ENCODE results near the gene MKLN1. TPM values are rescaled to one million over a fixed set of nuclear protein-coding genes. Genes with fewer than 3 reads are reported as not detected.

Gene MKLN1
- total and polyA plus RNA-seq, 2 experiments from 2014 or later: 33.8 to 59.3 TPM

DNA sequence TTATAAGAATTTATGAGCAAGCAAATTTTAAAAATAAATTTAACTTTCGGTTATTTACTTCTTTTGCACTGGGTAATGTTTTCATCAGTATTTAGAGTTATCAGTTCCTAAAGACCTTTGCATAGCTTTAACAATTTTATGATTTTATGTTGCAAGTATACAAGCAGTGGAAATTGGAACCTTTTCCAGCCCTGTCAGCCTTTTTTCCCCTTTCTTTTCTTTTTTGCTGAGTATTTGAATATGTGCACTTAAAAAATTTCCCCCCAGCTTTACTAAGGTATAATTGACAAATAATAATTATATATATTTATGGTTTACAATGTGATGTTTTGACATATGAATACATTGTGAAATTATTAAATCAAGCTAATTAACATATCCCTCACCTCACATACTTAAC lies 62.6 kb downstream of the MKLN1 start:
- Histone ChIP-seq H3K4me2 (no peak overlapping the region), H3K9me2 (replicated peaks; ENCODE audit: insufficient read depth) (no peaks in the 10 kb centered on the region), H3K27me3 (no peaks in the 10 kb centered on the region), H3K9me3 (ENCODE audit: low read depth) (no peaks in the 10 kb centered on the region), H3K4me3 (no peak overlapping the region), H3K36me3 (replicated peaks; ENCODE audit: insufficient read depth, low read depth) (no peaks in the 10 kb centered on the region), H3K4me1 (ENCODE audit: insufficient read depth) (peaks cover 8% of the 10 kb centered on the region), H4K20me1 (ENCODE audit: insufficient read depth, poor library complexity, severe bottlenecking) (peaks cover 8% of the 10 kb centered on the region), H3K27ac (no peak overlapping the region), H3K79me2 (peaks cover 57% of the 10 kb centered on the region), H2AFZ (no peak overlapping the region)
- no peak for DNase-seq (ENCODE audit: low spot score)
- 94% methylated on average over 1 of the region's 1 CpG for WGBS (ENCODE audit: low lambda C conversion rate, missing lambda C conversion rate)
- TF ChIP-seq EZH2phosphoT487 (IDR thresholded peaks at IDR 0.05; ENCODE audit: low read depth, severe bottlenecking, unreplicated experiment) (no peak), EZH2 (IDR thresholded peaks at IDR 0.05; ENCODE audit: borderline replicate concordance) (no peak)
- TF ChIP-seq, protein P1, sequence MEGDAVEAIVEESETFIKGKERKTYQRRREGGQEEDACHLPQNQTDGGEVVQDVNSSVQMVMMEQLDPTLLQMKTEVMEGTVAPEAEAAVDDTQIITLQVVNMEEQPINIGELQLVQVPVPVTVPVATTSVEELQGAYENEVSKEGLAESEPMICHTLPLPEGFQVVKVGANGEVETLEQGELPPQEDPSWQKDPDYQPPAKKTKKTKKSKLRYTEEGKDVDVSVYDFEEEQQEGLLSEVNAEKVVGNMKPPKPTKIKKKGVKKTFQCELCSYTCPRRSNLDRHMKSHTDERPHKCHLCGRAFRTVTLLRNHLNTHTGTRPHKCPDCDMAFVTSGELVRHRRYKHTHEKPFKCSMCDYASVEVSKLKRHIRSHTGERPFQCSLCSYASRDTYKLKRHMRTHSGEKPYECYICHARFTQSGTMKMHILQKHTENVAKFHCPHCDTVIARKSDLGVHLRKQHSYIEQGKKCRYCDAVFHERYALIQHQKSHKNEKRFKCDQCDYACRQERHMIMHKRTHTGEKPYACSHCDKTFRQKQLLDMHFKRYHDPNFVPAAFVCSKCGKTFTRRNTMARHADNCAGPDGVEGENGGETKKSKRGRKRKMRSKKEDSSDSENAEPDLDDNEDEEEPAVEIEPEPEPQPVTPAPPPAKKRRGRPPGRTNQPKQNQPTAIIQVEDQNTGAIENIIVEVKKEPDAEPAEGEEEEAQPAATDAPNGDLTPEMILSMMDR (IDR thresholded peaks at IDR 0.05; ENCODE audit: poor library complexity): no peak

DNA sequence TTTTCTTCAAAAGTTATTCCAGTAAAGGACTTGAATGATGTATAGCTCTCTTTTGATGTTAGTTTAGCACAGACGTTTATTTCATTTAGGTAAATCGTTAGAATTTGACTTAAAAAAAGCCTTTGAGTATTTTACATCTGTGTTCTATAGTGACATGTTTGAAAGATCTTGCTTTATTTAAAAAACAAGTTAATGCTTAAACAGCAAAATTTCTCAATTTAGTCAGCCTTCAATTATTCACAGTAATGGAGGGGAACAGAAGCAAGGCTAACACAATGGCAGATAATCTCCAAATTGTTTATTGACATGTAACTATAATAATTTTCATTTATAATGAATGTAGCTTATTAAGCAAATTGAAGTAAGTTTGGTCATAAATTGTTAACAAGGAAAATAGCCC lies 63.5 kb downstream of the MKLN1 start:
- Histone ChIP-seq H3K9me2 (replicated peaks; ENCODE audit: insufficient read depth) (no peaks in the 10 kb centered on the region), H3K27ac (no peak overlapping the region), H2AFZ (no peak overlapping the region), H3K4me1 (ENCODE audit: insufficient read depth) (peaks cover 8% of the 10 kb centered on the region), H3K36me3 (replicated peaks; ENCODE audit: insufficient read depth, low read depth) (no peaks in the 10 kb centered on the region), H3K9me3 (ENCODE audit: low read depth) (no peaks in the 10 kb centered on the region), H3K4me3 (no peak overlapping the region), H4K20me1 (ENCODE audit: insufficient read depth, poor library complexity, severe bottlenecking) (peaks cover 6% of the 10 kb centered on the region), H3K79me2 (peaks cover 57% of the 10 kb centered on the region), H3K4me2 (no peak overlapping the region), H3K27me3 (no peaks in the 10 kb centered on the region)
- no peak for DNase-seq (ENCODE audit: low spot score)
- WGBS (ENCODE audit: low lambda C conversion rate, missing lambda C conversion rate): 87% methylated on average over 2 of the region's 2 CpGs
- TF ChIP-seq, protein P1 (IDR thresholded peaks at IDR 0.05; ENCODE audit: poor library complexity): no peak
- TF ChIP-seq EZH2phosphoT487 (IDR thresholded peaks at IDR 0.05; ENCODE audit: low read depth, severe bottlenecking, unreplicated experiment) (no peak), EZH2 (IDR thresholded peaks at IDR 0.05; ENCODE audit: borderline replicate concordance) (no peak)

- DNase-seq (ENCODE audit: low spot score): peak; percentile 4
- H2AFZ ChIP-seq: no peak overlapping the region
- TF ChIP-seq EZH2 (IDR thresholded peaks at IDR 0.05; ENCODE audit: borderline replicate concordance) (no peak), EZH2phosphoT487 (IDR thresholded peaks at IDR 0.05; ENCODE audit: low read depth, severe bottlenecking, unreplicated experiment) (no peak)
- TF ChIP-seq, protein P1 (IDR thresholded peaks at IDR 0.05; ENCODE audit: poor library complexity): no peak
- peak overlapping the region; percentile 6 for H3K27ac ChIP-seq
- H3K9me3 ChIP-seq (ENCODE audit: low read depth): no peaks in the 10 kb centered on the region
- no peaks in the 10 kb centered on the region for H3K9me2 ChIP-seq (replicated peaks; ENCODE audit: insufficient read depth)
- no peaks in the 10 kb centered on the region for H3K27me3 ChIP-seq
- H4K20me1 ChIP-seq (ENCODE audit: insufficient read depth, poor library complexity, severe bottlenecking): no peaks in the 10 kb centered on the region
- peaks cover 3% of the 10 kb centered on the region for H3K36me3 ChIP-seq (replicated peaks; ENCODE audit: insufficient read depth, low read depth)
- no peak overlapping the region for H3K4me3 ChIP-seq
- WGBS (ENCODE audit: low lambda C conversion rate, missing lambda C conversion rate): 55% methylated on average over 1 of the region's 1 CpG
- peaks cover 31% of the 10 kb centered on the region for H3K79me2 ChIP-seq
- H3K4me2 ChIP-seq: peak overlapping the region; percentile 55
- H3K4me1 ChIP-seq (ENCODE audit: insufficient read depth): peaks cover 7% of the 10 kb centered on the region
These were observed 73.1 kb downstream of the MKLN1 start for GRCh38 chr7:131400681-131401176.

GRCh38 chr7:131401194-131401593 lies 73.5 kb downstream of the MKLN1 start:
- H3K27ac ChIP-seq: peak overlapping the region; percentile 6
- no peak for DNase-seq (ENCODE audit: low spot score)
- H3K9me2 ChIP-seq (replicated peaks; ENCODE audit: insufficient read depth): no peaks in the 10 kb centered on the region
- no peaks in the 10 kb centered on the region for H4K20me1 ChIP-seq (ENCODE audit: insufficient read depth, poor library complexity, severe bottlenecking)
- peaks cover 31% of the 10 kb centered on the region for H3K79me2 ChIP-seq
- H2AFZ ChIP-seq: no peak overlapping the region
- no peaks in the 10 kb centered on the region for H3K9me3 ChIP-seq (ENCODE audit: low read depth)
- no peak overlapping the region for H3K4me3 ChIP-seq
- H3K36me3 ChIP-seq (replicated peaks; ENCODE audit: insufficient read depth, low read depth): peaks cover 3% of the 10 kb centered on the region
- peaks cover 7% of the 10 kb centered on the region for H3K4me1 ChIP-seq (ENCODE audit: insufficient read depth)
- H3K27me3 ChIP-seq: no peaks in the 10 kb centered on the region
- TF ChIP-seq, protein P1 (IDR thresholded peaks at IDR 0.05; ENCODE audit: poor library complexity): no peak
- TF ChIP-seq EZH2 (IDR thresholded peaks at IDR 0.05; ENCODE audit: borderline replicate concordance) (no peak), EZH2phosphoT487 (IDR thresholded peaks at IDR 0.05; ENCODE audit: low read depth, severe bottlenecking, unreplicated experiment) (no peak)
- H3K4me2 ChIP-seq: peak overlapping the region; percentile 55
